Omental fat pad (tissue), 4 donors: ENCODE results near the gene GPR108. TPM values are rescaled to one million over a fixed set of nuclear protein-coding genes. Genes with fewer than 3 reads are reported as not detected.

Experiments
- ATAC-seq: fragments of 150-250 bp; one replicate; pipeline ENCODE4 v1.9.1; 2016; ENCODE audit warnings: mild to moderate bottlenecking, moderate library complexity; ENCODE audit not compliant: low FRiP score
- DNase-seq: peaks from one replicate; pipeline ENCODE4 v3.0.0-alpha.2; 2019; ENCODE audit warnings: low spot score
- total RNA-seq, 4 donors: library from RNA; depleted of rRNA; stranded (reverse); fragments of >200 nt; gene quantifications; one replicate each; pipeline ENCODE4 v1.1.0, GENCODE V29; 2016
- TF ChIP-seq, protein P1 (sequence below), 3 donors: fragments of 450-650 bp; IDR thresholded peaks; one replicate each; pipeline ENCODE4 v1.5.1; 2016 to 2017; ENCODE audit warnings: antibody characterized with exemption in 3 of 3, mild to moderate bottlenecking in 3 of 3, moderate library complexity in 2 of 3

The GPR108 gene
- total RNA-seq, 4 donors from 2014 or later, result 34.5 to 68.4 (median 62.0) TPM

DNA sequence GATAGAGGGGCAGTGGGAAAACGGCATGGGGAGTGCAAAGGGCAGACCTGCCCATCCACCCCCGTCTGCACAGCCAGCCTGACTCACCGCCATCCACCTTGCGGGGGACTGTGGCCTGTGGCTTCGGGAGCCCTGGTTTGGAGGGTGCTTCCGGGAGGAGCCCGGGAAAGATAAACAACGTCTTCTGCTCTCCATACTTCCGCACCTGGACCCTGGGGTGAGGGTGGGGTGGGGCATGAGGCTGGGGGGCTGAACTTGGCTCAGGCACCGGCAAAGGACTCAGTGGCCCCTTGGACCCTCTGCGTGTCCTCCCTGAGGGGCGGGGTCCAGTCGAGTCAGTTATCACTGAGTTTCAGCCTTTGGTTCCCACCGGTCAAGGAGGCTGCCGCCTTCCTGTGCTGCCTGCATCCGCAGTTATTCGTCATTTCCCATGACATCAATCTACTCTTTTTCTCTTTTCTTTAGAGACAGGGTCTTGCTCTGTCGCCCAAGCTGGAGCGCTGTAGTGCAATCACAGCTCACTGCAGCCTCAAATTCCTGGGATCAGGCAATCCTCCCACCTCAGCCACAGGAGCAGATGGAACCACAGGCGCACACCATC lies 3.2 kb downstream of the GPR108 start:
- ATAC-seq (no peak), DNase-seq (no peak)
- TF ChIP-seq, protein P1, sequence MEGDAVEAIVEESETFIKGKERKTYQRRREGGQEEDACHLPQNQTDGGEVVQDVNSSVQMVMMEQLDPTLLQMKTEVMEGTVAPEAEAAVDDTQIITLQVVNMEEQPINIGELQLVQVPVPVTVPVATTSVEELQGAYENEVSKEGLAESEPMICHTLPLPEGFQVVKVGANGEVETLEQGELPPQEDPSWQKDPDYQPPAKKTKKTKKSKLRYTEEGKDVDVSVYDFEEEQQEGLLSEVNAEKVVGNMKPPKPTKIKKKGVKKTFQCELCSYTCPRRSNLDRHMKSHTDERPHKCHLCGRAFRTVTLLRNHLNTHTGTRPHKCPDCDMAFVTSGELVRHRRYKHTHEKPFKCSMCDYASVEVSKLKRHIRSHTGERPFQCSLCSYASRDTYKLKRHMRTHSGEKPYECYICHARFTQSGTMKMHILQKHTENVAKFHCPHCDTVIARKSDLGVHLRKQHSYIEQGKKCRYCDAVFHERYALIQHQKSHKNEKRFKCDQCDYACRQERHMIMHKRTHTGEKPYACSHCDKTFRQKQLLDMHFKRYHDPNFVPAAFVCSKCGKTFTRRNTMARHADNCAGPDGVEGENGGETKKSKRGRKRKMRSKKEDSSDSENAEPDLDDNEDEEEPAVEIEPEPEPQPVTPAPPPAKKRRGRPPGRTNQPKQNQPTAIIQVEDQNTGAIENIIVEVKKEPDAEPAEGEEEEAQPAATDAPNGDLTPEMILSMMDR (IDR thresholded peaks at IDR 0.05), result no peak

DNA sequence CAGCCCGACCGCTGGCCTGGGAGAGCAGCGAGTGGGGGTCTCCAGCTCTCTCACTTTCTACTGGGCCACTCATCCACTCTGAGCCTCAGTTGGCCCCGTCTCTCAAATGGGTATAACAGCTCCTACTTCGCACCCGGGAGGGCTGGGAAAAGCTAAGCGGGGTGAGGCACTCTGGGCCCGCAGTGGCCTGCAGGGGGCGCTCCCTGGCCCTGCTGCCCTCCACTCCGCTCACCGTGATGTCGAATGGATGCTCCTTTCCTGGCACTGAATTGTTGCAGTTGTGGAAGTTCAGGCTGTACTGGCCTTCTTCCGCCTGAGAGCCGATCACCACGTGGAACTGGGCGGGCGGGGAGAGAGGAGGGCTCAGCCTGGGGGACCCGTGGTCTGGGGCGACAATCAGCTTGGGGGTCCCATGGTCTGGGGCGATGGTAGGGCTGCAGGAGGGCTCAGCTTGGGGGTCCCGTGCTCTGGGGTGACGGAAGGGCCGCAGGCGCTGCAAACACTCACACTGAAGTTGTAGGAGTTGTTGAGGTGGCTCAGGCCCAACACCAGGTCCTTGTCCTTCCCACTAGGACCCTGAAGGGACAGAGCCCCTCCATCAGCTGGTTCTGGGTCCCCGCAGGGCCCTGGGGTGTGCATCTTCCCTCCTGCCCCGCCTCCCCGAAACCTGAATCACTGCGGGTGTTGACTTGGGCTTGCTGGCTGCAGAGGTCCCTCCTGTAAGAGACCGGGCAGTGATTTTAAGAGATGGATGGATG lies 3.9 kb downstream of the GPR108 start:
- TF ChIP-seq, protein P1 (IDR thresholded peaks at IDR 0.05), result no peak
- ATAC-seq (no peak), DNase-seq (no peak)

DNA sequence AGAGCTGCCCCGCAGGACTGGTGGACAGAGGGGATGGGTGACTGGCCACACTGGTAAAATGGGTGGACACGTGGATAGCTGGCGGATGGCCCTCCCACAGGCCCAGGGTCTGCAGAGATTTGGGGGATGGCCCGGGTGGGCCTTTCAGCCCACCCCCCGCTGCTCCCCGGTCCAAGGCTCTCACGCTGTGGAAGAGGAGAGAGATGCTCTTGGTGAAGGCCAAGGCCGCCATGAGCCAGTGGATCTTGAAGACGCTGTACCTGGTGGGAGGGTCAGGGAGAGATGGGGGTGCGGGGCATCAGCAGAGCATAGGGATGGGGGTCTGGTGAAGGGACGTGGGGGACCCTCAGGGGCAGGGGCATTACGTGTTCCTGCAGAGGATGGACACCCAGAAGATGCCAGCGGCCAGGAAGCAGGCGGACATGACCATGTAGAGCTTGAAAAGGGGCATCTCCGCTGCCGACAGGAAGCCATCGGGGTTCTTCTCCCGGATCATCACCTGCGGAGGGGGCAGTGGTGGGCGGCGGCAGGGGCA lies 4.5 kb downstream of the GPR108 start:
- no peak for ATAC-seq
- TF ChIP-seq, protein P1 (IDR thresholded peaks at IDR 0.05), result no peak
- DNase-seq, result no peak

- TF ChIP-seq, protein P1 (IDR thresholded peaks at IDR 0.05), result no peak
- no peak for ATAC-seq
- no peak for DNase-seq
Measured at GRCh38 chr19:6731822-6732221, 5.6 kb downstream of the GPR108 start.

- DNase-seq, result no peak
- ATAC-seq, result no peak
- TF ChIP-seq, protein P1 (IDR thresholded peaks at IDR 0.05), result no peak
Measured at GRCh38 chr19:6730941-6731670, 6.3 kb downstream of the GPR108 start.

DNA sequence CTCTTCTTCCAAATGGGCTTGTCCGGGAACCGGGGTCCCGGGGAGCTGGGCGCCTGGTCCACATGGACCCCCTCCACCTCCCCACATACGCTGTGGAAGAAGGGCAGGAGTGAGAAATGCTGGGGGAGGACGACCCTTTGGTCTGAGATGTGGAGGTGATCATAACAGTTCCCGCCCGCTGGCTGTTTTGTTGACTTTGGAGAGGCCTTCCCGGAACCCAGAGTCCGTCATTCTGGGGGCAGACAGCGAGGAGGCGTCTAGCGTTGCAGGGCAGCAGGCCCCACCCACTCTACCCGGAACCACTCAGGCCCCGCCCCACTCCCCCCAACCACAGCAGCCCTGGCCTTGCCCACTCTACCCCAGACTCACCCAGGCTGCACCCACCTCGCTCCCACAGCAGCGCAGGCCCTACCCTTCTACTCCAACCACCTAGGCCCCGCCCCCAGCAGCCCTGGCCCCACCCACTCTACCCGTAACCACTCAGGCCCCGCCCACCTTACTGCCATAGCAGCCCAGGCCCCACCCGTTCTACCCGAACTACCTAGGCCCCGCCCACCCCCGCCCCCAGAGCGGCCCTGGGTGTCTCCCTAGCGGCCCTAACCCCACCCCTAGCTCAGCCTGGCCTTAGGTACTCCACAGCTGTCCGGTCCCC lies 7.1 kb downstream of the GPR108 start:
- peak; percentile 96 for DNase-seq
- TF ChIP-seq, protein P1 (IDR thresholded peaks at IDR 0.05), result no peak
- peak; percentile 89 for ATAC-seq
